SH-SY5Y (cell line): Measurements from ENCODE around the gene TTF1.

Experiments
- GATA2 ChIP-seq: IDR thresholded peaks from 2 replicates; pipeline ENCODE4 v1.6.1; 2011; ENCODE audit warnings: mild to moderate bottlenecking, low read depth, low read length
- GATA3 ChIP-seq: IDR thresholded peaks from 2 replicates; pipeline ENCODE4 v1.6.1; 2011; ENCODE audit warnings: low read depth, mild to moderate bottlenecking, low read length, moderate library complexity

Gene TTF1

GRCh38 chr9:132424857-132425674, 18.4 kb upstream of the TTF1 start:
- no peak for TF ChIP-seq GATA3
- TF ChIP-seq GATA2, result peak; percentile 83

- no peak for TF ChIP-seq GATA3
- TF ChIP-seq GATA2, result no peak
Measured at GRCh38 chr9:132423503-132423902, 16.9 kb upstream of the TTF1 start.

GRCh38 chr9:132422574-132422973, 15.9 kb upstream of the TTF1 start:
- TF ChIP-seq GATA2 (no peak), GATA3 (no peak)

- TF ChIP-seq GATA3 (no peak), GATA2 (no peak)
Measured at GRCh38 chr9:132418726-132419363, 12.2 kb upstream of the TTF1 start.

GRCh38 chr9:132415181-132415580, 8.5 kb upstream of the TTF1 start:
- TF ChIP-seq GATA3 (no peak), GATA2 (no peak)

- TF ChIP-seq GATA2, result no peak
- no peak for TF ChIP-seq GATA3
Measured at GRCh38 chr9:132414731-132415130, 8.1 kb upstream of the TTF1 start.

GRCh38 chr9:132413926-132414325, 7.3 kb upstream of the TTF1 start:
- no peak for TF ChIP-seq GATA3

- TF ChIP-seq GATA3 (no peak), GATA2 (no peak)
Measured at GRCh38 chr9:132412089-132412488, 5.4 kb upstream of the TTF1 start.

GRCh38 chr9:132411091-132411508, 4.5 kb upstream of the TTF1 start:
- TF ChIP-seq GATA2, result no peak
- no peak for TF ChIP-seq GATA3

GRCh38 chr9:132410642-132411041, 4.0 kb upstream of the TTF1 start:
- no peak for TF ChIP-seq GATA2
- no peak for TF ChIP-seq GATA3

- TF ChIP-seq GATA2 (no peak), GATA3 (no peak)
Measured at GRCh38 chr9:132409828-132410528, 3.3 kb upstream of the TTF1 start, which contains the start of gene CFAP77. TSS of gene CFAP77 (plus strand) at chr9:132410211. CDS start at chr9:132410272, 61 bp downstream.

GRCh38 chr9:132408521-132408920, 1.9 kb upstream of the TTF1 start:
- no peak for TF ChIP-seq GATA3
- no peak for TF ChIP-seq GATA2

GRCh38 chr9:132407196-132407595, 556 bp upstream of the TTF1 start:
- TF ChIP-seq GATA2, result no peak
- no peak for TF ChIP-seq GATA3

- TF ChIP-seq GATA2 (no peak), GATA3 (no peak)
Measured at GRCh38 chr9:132404228-132404881, 2.3 kb downstream of the TTF1 start.
